GM21576 (cell line): ENCODE data around the gene SCN4A.
"Not testable (repeated sequence)": the region's sequence is repeated elsewhere in the genome, so short reads cannot be mapped to it uniquely, and the experiment has no call there.

Experiments
- ATAC-seq: cut with Tn5 transposase; IDR thresholded peaks from one replicate; pipeline ENCODE4 v1.9.1; 2021; ENCODE audit warnings: mild to moderate bottlenecking, moderate library complexity; ENCODE audit not compliant: unreplicated experiment

SCN4A gene

DNA sequence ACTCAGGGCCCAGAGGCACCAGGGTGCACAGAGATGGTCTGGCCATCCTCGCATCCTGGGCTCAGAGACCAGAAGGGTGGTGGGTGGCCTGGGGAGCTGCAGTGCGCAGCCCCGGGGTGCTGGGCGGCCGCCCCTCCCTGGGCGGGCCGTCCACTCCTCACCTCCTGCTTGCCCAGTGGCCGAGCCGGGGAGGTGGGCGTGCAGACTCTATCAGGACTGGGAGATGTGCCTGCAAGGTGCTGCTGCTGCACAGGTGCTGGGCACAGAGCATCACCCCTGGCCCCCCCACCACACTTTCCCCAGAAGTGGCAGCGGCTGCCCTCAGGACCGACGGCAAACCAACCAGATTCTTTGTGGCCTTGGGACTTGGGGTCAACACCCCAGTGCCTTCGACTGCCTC is at the start of gene SCN4A:
TSS of gene SCN4A (minus strand) at position 123 of the 400 bp plus-strand sequence. CDS start at position 46, 77 bp downstream.
- no peak for ATAC-seq

DNA sequence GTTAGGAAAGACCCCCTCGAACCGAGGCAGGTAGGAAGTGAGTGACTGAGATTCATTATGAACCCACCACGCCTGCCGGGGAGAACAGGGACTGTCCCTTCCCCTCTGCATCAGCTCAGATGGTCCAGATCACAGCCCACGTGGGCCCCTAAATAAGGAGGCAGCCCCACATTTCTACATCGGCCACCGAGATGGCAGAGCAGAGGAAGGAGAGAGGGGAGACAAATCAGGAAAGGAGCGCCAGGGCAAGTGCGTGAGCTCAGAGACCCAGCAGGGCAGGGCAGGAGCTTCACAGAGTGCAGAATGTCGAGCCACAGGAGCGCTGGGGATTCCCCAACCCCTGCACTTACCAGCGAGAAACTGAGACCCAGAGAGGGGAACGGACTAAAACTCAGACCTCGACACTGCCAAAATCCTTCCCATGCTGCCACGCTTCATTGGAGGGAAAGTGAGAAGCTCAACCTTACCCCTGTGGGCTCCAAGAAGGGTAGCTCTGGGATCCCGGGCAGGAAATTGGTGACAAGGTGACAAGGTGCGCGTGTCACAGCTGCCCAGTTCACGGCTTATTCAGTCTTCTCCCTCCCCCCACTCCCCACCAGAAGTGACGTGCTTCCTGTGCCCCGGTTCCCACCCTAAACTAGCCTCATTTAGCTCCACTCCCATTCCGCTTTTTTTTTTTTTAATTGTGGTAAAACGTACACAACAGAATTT is 47.5 kb upstream of the SCN4A start, which contains the start of gene ICAM2:
TSS of gene ICAM2 (minus strand) at position 578 of the 711 bp plus-strand sequence. CDS start 13,942 bp downstream, outside the sequence.
- ATAC-seq, result peak; percentile 49

DNA sequence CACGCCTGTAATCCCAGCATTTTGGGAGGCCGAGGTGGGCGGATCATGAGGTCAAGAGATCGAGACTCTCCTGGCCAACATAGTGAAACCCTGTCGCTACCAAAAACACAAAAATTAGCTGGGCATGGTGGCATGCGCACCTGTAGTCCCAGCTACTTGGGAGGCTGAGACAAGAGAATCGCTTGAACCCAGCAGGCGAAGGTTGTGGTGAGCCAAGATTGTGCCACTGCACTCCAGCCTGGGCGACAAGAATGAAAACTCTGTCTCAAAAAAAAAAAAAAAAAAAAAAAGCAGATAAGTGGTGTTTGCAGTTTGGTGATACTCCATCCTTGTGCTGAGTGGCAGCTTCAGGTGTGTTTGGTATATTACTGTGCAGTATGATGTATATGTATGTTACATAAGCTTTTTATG is 46.8 kb upstream of the SCN4A start:
- peak; percentile 4 for ATAC-seq

GRCh38 chr17:64017381-64017980 is 44.8 kb upstream of the SCN4A start:
- no peak for ATAC-seq

GRCh38 chr17:64016974-64017373 is 44.3 kb upstream of the SCN4A start:
- ATAC-seq, result no peak

DNA sequence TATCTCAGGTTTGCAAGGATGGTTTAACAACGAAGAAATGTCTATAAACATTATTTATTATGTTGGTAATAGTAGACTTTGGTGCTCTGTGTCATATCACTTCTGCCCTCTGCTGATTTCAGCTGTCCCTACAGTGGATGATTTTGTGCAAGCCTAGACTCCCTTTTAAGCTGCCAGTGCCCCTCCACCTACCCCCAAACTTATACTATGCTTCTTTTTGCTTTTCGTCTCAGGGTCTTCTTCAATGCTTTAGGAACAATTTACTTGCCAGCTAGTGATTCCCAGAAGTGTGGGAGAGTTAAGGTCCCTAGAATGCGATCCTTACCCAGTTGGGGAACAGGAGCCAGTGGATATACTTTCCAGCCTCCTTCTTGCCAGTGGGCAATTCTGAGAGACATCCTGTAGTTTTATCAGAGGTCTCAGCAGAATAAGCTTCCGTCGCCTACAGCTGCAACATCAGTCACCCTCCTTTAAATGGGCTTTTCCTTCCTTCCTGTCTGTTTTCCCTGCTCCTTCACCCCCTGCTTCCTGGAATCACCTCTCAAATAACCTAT is 43.6 kb upstream of the SCN4A start:
- no peak for ATAC-seq

DNA sequence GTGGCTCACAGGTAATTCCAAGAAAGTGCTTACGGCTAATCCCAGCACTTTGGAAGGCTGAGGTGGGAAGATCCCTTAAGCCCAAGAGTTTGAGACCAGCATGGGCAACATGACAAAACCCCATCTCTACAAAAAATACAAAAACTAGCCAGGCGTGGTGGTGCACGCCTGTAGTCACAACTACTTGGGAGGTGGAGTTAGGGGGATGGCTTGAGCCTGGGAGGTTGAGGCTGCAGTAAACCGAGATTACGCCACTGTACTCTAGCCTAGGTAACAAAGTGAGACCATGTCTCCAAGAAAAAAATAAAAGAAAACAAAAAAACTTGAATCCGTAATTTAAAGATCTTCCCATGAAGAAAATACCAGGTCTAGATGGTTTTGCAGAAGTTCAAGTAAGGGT is 42.7 kb upstream of the SCN4A start:
- no peak for ATAC-seq

DNA sequence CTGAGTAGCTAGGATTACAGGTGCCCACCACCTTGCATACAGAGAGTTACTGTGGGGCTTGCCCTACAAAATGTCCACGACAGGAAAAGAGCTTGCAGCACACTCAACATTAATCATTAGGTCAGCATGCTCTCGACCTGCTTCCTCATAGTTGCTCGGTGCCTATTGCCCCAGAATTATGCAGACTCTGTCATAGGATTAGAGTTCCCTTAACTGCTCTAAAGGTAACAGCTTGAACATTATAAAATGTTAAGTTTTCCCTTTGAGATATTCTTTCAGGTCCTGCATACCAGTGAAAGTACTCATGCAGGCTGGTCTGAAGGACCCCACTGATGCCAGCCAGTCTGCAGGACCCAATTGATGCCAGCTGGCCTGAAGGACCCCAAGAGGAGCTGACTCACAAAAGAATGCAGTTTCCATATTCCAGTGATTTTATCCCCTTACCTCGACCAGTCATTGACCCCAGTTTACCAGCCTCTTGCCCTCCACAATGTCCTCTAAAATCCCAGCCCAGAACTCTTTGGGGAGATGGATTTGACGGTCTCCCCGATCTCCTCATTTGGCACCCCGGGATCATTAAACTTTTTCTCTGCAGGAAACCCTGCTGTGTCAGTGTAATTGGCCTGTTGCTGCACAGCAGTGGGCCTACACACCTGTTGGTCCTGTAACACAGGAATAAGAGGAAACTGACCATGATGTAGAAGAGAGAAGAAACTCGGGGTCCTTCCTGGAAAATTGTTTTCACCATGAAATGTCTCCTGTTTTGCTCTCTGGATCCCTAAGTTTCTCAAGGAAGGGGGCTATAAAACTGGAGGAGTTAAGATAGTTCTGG is 37.1 kb upstream of the SCN4A start:
- ATAC-seq, result no peak

DNA sequence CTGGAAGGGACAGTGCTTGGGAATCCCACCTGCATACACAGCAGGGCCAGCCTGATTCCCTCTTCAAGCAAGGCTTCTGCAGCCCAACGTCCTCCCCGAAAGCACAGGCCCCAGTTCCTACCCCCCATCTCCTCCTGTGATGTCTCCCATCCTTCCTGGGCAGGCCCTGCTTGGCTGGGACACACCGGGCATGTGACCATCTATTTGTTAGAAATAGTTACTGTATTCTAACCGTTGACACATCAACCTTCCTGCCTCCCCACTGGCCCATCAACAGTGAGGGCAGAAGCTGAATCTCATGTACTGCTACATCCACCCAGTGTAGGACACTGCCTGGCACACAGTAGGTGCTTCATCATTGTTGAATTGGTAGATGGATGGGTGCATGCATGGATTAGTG is 36.1 kb upstream of the SCN4A start:
- ATAC-seq, result no peak

DNA sequence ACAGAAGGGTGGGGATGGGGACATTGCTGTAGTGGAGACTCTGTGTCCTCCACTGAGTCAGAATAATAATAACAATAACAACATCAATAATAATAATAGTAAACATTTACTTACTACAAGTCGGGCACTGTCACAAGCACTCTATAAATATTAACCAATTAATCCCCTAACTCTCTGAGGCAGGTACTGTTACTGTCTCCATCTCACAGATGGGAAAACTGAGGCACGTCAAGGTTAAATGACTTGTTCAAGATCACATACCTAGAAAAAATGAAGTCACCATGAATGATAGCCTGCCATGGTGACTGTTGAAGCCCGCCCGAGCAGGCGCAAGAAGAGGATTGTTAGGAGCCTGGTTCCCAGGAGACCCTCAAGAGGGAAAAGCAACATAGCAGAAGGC is 35.6 kb upstream of the SCN4A start:
- no peak for ATAC-seq

- ATAC-seq, result no peak
Observed at GRCh38 chr17:64007838-64008282, 35.1 kb upstream of the SCN4A start.

GRCh38 chr17:64007089-64007837 is 34.5 kb upstream of the SCN4A start:
- not testable (repeated sequence) for ATAC-seq

GRCh38 chr17:64006361-64007088 is 33.8 kb upstream of the SCN4A start:
- ATAC-seq, result no peak

GRCh38 chr17:64005734-64006167 is 33.0 kb upstream of the SCN4A start:
- no peak for ATAC-seq

DNA sequence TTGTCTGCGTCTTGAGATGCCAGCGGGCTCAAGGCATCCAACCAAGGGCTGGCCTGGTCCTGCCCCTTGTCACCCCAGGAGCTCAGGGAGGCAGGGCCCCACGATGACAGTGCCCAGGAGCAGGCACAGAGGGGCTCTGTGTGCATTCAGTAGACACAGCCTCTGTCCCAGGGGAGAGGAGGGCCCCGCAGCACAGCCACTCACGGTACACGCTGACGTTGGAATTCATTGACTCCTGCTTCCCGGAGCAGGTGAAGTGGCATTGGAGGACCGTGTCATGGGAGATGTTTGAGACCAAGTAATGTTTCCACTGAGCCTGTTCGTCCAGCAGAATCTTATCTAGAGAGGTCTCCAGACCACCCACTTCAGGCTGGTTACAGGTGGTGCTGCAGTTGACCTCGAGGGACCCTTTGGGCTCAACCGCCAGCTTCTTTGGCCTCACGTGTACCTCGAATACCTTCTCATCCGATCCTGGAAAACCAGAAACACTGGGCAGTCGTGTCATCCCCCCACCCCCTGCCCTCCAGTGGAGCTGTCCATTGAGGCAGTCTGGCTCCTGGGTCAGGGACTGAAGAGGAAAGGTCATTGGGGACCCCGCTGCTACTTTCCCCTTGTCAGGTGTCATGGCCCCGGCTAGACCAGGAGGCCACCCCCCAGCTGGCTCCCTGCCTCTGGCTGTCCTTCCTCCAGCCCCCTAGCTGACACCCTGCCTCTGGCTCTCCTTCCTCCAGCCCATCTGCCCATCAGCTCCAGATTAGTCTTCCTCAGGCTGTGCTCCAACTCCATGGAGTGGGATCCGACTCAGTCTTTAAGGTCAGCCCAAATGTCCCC is 32.4 kb upstream of the SCN4A start:
- no peak for ATAC-seq

DNA sequence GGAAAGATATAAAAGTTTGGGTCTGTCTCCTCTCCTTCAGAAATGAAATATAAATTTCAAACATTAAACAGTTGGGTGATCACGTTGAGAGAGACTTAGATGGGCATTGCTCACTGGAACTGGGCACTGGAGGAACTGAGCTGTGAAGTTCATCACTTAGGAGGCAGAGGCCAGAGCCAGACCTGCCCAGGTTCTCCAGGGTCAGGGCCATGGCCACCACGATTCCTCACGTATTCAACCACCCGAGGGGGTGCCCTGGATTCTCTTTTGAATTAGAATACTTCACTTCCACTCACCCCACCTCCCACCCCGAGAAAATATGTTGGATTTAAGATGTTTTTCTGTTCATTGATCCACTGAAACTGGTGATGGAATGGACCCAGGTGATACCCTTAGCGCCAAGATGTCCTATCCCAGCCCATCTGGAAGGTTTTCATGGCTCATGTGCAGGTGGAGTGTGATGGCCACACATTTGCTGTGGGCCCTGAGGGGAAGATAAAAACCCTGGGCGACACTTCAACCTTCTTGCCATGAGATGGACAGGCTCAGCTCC is 31.6 kb upstream of the SCN4A start:
- ATAC-seq, result no peak

DNA sequence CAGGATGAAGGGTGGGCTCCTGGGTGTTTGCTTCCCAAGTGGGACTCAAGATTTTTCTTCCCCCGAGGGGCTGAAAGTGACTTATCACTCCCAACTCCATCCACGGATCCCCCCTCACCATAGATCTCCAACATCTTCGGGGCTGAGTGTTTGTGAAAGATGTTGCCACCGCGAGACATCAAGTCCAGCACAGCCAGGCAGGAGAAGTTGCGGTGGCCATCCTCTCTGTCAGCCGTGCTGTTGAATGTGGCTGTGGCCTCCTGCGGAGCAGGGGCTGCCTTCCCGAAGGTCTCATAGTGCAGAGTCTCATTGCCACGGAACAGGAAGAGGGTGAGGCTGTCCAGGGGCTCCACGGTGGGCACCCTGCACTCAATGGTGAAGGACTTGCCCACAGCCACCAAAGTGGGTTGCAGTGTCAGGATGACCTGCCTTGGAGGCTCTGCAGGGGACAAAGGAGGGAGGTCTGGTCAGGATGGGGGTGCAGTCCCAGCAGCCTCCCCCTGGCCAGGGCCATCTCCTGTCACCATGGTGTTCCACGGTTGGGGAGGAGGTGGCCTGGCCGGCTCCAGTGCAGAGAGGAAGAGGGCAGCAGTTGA is 30.9 kb upstream of the SCN4A start:
- no peak for ATAC-seq
